NCI-H82 (cell line): ENCODE results near the gene AGTPBP1.
A peak's percentile ranks its signal among the peaks of the same experiment; 100 is the strongest.

ENCODE experiments used
- DNase-seq: peaks from one replicate; lab custom pipeline; 2025; lab: John Stamatoyannopoulos, UW

Gene AGTPBP1

GRCh38 chr9:85534340-85534739 is 207.4 kb downstream of the AGTPBP1 start:
- no peak for DNase-seq

DNA sequence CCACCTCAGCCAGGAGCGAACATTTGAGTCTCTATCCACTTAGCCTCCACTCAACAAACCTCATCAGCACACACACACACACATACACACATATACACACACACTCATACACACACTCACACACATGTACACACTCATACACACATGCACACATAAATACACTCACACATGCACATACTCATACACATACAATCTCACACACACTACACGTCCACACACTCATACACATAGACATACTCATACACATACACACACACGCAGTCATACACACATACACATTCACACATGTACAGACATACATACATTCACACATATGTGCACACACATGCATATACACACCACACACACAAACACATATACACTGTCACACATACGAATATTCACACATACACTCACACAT is 208.2 kb downstream of the AGTPBP1 start:
- DNase-seq, result no peak

- no peak for DNase-seq
Observed at GRCh38 chr9:85530721-85531120, 211.0 kb downstream of the AGTPBP1 start.

DNA sequence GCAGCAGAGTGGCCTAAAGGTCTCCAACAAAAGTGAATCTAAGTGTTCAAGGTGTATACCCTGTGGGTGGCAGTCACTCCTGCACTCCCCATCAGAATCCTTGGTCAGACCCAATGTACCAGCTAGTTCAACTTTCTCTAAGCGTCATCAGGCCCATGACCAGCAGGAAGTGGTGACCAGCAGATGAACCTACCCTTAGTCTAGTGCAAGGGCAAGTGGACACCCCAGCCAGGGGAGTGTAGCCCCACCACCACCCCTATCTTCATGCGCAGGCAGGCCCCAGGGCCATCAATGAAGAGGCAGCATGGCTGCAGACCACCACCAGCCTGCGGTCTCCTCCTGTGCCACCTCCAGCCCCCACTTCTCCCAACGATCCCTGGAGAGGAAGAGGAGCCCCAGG is 213.1 kb downstream of the AGTPBP1 start:
- no peak for DNase-seq

- DNase-seq, result peak; percentile 63
Observed at GRCh38 chr9:85528142-85528541, 213.6 kb downstream of the AGTPBP1 start.

- peak; percentile 53 for DNase-seq
Observed at GRCh38 chr9:85527331-85528020, 214.3 kb downstream of the AGTPBP1 start.

GRCh38 chr9:85524531-85524930 is 217.2 kb downstream of the AGTPBP1 start:
- DNase-seq, result no peak

GRCh38 chr9:85523202-85523601 is 218.6 kb downstream of the AGTPBP1 start:
- DNase-seq, result no peak

DNA sequence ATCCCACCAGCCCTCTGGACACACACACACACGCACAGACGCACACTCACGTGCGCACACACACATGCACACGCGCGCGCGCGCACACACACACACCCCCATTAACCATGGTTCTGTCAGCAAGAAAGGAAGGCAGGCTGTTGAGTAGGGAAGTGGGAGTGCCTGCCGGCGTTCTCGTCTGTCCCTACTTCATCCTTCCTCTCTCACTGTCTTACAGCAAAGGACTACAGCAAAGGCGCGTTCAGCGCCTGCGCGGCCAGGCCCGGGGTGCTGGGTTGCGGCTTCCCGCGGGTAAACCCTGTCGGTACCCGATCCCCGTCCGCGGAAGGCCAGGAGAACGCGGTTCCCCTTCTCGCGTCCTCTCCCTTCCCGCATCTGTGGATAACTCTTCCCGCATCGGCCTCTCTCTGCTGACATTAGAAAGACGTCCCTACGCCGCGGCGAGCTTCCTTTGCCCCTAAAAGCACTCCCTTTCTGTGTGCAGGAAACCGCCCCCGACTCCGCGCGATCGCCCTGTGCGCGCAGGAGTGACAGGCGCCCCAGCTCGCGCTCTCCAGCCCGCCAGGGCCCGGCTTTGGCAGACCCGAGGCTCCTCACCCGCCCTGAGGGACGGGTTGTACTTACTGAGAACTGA is 219.2 kb downstream of the AGTPBP1 start:
- no peak for DNase-seq

GRCh38 chr9:85521371-85522197 is 220.2 kb downstream of the AGTPBP1 start:
- DNase-seq, result no peak

GRCh38 chr9:85516976-85517637 is 224.6 kb downstream of the AGTPBP1 start:
- DNase-seq, result no peak

- no peak for DNase-seq
Observed at GRCh38 chr9:85516455-85516854, 225.3 kb downstream of the AGTPBP1 start.

DNA sequence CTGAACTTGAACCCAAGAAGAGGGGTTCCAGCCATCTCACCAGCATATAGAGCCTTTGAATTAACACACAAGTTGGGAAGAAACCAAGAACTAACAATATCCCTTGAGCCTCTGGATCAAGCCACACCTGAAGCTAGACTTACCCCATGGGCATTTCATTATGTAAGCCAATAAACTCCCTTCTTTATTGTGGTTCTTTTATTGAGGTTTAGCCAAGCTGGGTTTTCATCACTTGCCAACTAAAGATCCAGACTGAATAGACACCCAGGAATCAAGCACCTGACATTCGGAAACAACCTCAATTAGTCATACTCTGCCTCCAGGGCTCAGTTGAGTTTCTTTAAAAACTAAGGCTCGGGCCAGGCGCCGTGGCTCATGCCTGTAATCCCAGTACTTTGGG is 226.7 kb downstream of the AGTPBP1 start:
- DNase-seq, result no peak

DNA sequence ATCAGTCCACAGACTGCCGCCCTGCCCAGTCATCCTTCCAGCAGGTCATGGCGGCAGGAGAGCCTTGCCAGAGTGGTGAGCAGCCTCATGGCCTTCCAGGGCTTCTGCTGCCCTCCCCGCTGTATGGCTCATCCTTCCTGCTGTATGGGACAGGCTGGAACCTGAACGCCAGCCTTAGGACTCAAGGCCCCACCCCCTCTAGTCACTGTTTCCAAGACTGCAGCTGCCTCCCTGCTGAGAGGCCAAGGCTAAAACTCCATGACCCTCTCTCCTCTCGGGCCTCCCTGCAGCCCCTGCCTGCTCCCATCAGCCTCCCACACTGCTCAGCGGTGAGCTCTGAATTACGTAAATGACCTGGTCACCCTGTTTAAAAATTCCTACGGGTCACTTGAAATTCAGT is 227.5 kb downstream of the AGTPBP1 start:
- DNase-seq, result no peak

DNA sequence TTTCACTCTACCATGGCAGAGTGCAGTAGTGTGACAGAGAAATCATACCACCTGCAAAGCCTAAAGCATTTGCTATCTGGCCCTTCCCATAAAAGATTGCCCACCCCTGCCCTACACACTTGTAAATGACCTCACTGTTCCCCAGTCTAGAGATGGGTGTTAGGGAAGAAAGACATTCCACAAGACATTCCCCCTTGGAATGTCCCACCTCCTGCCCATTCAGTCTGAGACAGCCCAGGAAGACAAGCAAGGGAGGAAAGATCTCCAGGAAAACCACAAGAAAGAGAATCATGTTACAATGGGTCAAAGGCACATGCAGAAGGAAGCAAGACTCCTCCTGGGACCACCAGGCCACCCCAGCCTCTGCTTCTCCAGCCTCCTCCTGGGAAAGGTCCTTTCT is 230.0 kb downstream of the AGTPBP1 start:
- DNase-seq, result no peak

DNA sequence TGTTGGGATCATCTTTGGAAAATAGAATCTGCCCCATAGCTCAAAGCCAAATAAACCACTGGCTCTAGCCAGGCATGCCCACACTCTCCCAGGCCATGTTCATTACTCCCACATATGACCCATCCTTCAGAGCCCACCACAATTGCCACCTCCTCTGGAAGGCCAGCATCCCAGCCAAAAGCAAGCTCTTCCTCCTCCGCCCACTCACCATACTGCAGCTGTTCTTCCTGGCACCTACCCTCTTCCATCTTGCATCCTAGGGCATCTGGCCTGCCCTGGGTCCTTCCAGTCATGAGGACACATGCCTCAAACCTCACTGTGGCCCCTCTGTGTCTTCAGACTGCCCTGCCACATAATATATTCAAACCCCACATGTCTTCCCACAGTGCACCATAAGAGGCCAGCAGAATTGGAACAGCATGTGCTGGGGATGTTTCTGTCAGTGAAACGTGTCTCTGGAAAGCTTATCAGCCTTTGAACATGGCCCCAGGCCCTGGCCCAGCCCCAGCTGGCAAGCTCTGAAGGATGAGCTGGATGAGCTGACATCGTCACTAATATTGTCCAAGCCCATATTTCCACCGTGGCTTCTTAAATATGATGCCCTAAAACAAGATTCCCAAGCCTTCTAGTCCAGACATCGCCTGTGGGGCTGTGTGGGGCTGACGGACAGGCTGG is 230.8 kb downstream of the AGTPBP1 start:
- no peak for DNase-seq

- peak; percentile 54 for DNase-seq
Observed at GRCh38 chr9:85508616-85509015, 233.1 kb downstream of the AGTPBP1 start.

DNA sequence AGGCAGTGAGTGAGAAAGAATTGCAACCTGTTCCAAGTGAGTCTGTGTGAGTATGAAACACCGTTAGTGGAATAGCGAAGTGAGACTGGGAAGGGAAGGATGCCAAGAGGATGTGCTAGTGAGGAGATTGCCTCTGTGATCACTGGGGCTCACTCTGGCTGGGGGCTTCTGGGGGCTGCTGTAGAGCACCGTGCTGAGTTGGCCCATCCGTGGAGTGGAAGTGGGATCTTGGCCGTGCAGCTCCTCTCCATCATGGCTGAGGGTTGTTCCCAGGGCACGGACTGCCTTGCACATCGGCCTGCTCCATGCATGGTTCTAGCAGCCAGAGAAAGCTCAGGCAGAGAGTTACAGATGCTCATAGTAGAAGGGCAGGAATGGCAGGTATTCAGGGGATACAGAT is 236.1 kb downstream of the AGTPBP1 start:
- DNase-seq, result no peak

DNA sequence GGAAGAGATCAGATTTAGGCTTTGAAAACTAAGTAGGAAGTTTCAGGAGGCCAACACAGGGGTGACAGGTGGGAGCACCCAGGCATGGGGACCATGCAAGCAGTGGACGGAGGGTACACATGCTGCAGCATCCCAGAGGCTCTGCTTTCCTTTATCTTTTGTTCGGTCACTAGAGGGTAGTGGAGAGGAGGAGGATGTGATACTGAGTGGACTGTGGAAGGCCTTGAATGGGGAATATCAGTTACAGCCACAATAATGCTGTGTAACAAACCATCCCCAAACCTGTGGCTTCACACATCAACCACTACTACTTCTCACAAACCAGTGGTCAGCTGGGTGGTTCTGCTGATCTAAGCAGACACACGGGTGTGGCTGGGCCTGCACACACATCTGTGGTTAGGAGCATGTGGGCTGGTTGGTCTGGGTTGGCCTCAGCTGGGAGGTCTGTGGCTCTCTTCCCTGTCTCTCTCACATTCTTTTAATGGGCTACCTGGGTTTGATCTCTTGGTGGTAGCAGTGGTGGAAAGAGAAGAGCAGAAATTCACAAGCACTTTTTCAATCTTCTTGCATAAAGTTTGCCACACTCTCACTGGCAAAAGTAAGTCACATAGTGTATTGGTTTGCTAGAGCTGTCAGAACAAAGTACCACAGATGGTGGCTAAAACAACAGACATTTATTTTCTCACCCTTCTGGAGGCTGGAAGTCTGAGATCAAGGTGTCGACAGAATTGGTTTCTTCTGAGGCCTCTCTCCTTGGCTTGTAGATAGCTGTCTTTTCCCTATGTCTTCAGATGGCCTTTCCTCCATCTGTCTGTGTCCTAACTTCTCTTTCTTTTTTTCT is 238.7 kb downstream of the AGTPBP1 start:
- DNase-seq, result no peak

GRCh38 chr9:85501882-85502281 is 239.9 kb downstream of the AGTPBP1 start:
- no peak for DNase-seq

- no peak for DNase-seq
Observed at GRCh38 chr9:85501456-85501855, 240.3 kb downstream of the AGTPBP1 start.
